GM12872 (cell line): ENCODE results near the gene PSME4.

Experiments used
- CTCF ChIP-seq: IDR thresholded peaks from 3 replicates; pipeline ENCODE4 v1.5.1; 2011; ENCODE audit warnings: low read depth, mild to moderate bottlenecking, low read length, moderate library complexity; ENCODE audit not compliant: insufficient read depth

Gene PSME4

GRCh38 chr2:53933329-53933728, 37.5 kb downstream of the PSME4 start:
- TF ChIP-seq CTCF, result no peak

- TF ChIP-seq CTCF, result no peak
Measured at GRCh38 chr2:53913721-53914120, 57.1 kb downstream of the PSME4 start.

- no peak for TF ChIP-seq CTCF
Measured at GRCh38 chr2:53911434-53912189, 59.2 kb downstream of the PSME4 start.

- no peak for TF ChIP-seq CTCF
Measured at GRCh38 chr2:53907582-53907981, 63.2 kb downstream of the PSME4 start.

- no peak for TF ChIP-seq CTCF
Measured at GRCh38 chr2:53905396-53905795, 65.4 kb downstream of the PSME4 start.

- no peak for TF ChIP-seq CTCF
Measured at GRCh38 chr2:53903011-53903410, 67.8 kb downstream of the PSME4 start.

GRCh38 chr2:53901192-53901591, 69.6 kb downstream of the PSME4 start:
- TF ChIP-seq CTCF, result no peak
